CD14-positive monocyte (primary cell): ENCODE results near the gene CAMK1D. TPM values are rescaled to one million over a fixed set of nuclear protein-coding genes. Genes with fewer than 3 reads are reported as not detected.

Experiments used
- DNase-seq, 3 donors: peaks; one replicate each; pipeline ENCODE4 v3.0.0-alpha.2; 2011 to 2022
- H2AFZ ChIP-seq: 2 replicates; pipeline ENCODE4 v1.6.0; 2012; ENCODE audit warnings: mild to moderate bottlenecking, low read depth, low read length, inconsistent platforms; ENCODE audit not compliant: insufficient read depth, poor library complexity, severe bottlenecking
- H3K27ac ChIP-seq, 2 donors: 1 replicate in 1 of 2; 2 replicates in 1 of 2; pipeline ENCODE4 v1.5.1; 2012 to 2013; ENCODE audit warnings: low read length in 2 of 2, control low read depth in 1 of 2, inconsistent platforms in 1 of 2, low read depth in 1 of 2, mild to moderate bottlenecking in 1 of 2
- H3K27me3 ChIP-seq, 2 donors: one replicate each; pipeline versions ENCODE4 v1.6.0 to v1.6.1; 2011 to 2013; ENCODE audit warnings: low read length in 2 of 2; ENCODE audit not compliant: control insufficient read depth in 2 of 2, insufficient read depth in 2 of 2
- H3K36me3 ChIP-seq, 2 donors: replicated peaks in 1 of 2; 1 replicate in 1 of 2; 2 replicates in 1 of 2; pipeline versions ENCODE4 v1.5.1 to v1.6.1; 2012 to 2013; ENCODE audit warnings: low read length in 2 of 2, control low read depth in 1 of 2, inconsistent platforms in 1 of 2, mild to moderate bottlenecking in 1 of 2; ENCODE audit not compliant: insufficient read depth in 2 of 2, control insufficient read depth in 1 of 2
- H3K4me1 ChIP-seq, 2 donors: 1 replicate in 1 of 2; 2 replicates in 1 of 2; pipeline versions ENCODE4 v1.5.1 to v1.6.1; 2012 to 2013; ENCODE audit warnings: low read length in 2 of 2, control low read depth in 1 of 2, inconsistent platforms in 1 of 2, mild to moderate bottlenecking in 1 of 2, moderate library complexity in 1 of 2; ENCODE audit not compliant: insufficient read depth in 2 of 2, control insufficient read depth in 1 of 2
- H3K4me2 ChIP-seq: replicated peaks from 2 replicates; pipeline ENCODE3; 2012; ENCODE audit warnings: low read length, moderate library complexity, mild to moderate bottlenecking; ENCODE audit not compliant: poor library complexity, severe bottlenecking; ENCODE audit errors: extremely low read depth
- H3K4me3 ChIP-seq, 3 experiments: fragments of 200-600 bp in 1 of 3; sonication (generic) in 1 of 3; replicated peaks in 1 of 3; 1 replicate in 2 of 3; 2 replicates in 1 of 3; pipeline ENCODE4 v1.5.1; 2011 to 2013; ENCODE audit warnings: low read length in 3 of 3, mild to moderate bottlenecking in 3 of 3, control low read depth in 2 of 3, low read depth in 2 of 3, inconsistent platforms in 1 of 3, moderate library complexity in 1 of 3
- H3K79me2 ChIP-seq: 2 replicates; pipeline ENCODE4 v1.6.0; 2012; ENCODE audit warnings: mild to moderate bottlenecking, control low read depth, inconsistent platforms, low read length, moderate library complexity; ENCODE audit not compliant: insufficient read depth
- H3K9ac ChIP-seq: 2 replicates; pipeline ENCODE4 v1.6.0; 2017; ENCODE audit warnings: low read length, mild to moderate bottlenecking; ENCODE audit not compliant: insufficient read depth, poor library complexity, severe bottlenecking
- H3K9me3 ChIP-seq, 2 donors: replicated peaks in 1 of 2; 1 replicate in 1 of 2; 2 replicates in 1 of 2; pipeline versions ENCODE4 v1.5.1 to v1.6.1; 2012 to 2013; ENCODE audit warnings: low read length in 2 of 2, control low read depth in 1 of 2; ENCODE audit not compliant: control insufficient read depth in 1 of 2, insufficient read depth in 1 of 2
- H4K20me1 ChIP-seq: 2 replicates; pipeline ENCODE4 v1.6.0; 2012; ENCODE audit warnings: mild to moderate bottlenecking, low read length, control low read depth, moderate library complexity; ENCODE audit not compliant: insufficient read depth
- H3K27ac Mint-ChIP-seq, 7 donors: one replicate each; pipeline ENCODE4 v1.8.0; 2020; ENCODE audit warnings: mild to moderate bottlenecking in 7 of 7, mixed read lengths in 7 of 7, moderate library complexity in 6 of 7, inconsistent platforms in 2 of 7
- H3K27me3 Mint-ChIP-seq, 3 donors: one replicate each; pipeline ENCODE4 v1.8.0; 2021 to 2022; ENCODE audit warnings: low read depth in 3 of 3, mild to moderate bottlenecking in 3 of 3, mixed read lengths in 3 of 3, moderate library complexity in 3 of 3, inconsistent platforms in 1 of 3
- H3K36me3 Mint-ChIP-seq, 2 donors: one replicate each; pipeline ENCODE4 v1.8.0; 2020; ENCODE audit warnings: mixed read lengths in 2 of 2, inconsistent platforms in 1 of 2, mild to moderate bottlenecking in 1 of 2
- H3K4me1 Mint-ChIP-seq: one replicate; pipeline ENCODE4 v1.8.0; 2020; ENCODE audit warnings: mild to moderate bottlenecking, mixed read lengths
- H3K4me3 Mint-ChIP-seq, 2 donors: one replicate each; pipeline ENCODE4 v1.8.0; 2020; ENCODE audit warnings: mild to moderate bottlenecking in 2 of 2, mixed read lengths in 2 of 2, moderate library complexity in 1 of 2
- H3K9me3 Mint-ChIP-seq, 7 donors: one replicate each; pipeline ENCODE4 v1.8.0; 2020 to 2022; ENCODE audit warnings: mixed read lengths in 7 of 7, mild to moderate bottlenecking in 6 of 7, moderate library complexity in 6 of 7, inconsistent platforms in 2 of 7
- CTCF ChIP-seq: fragments of 200-600 bp; IDR thresholded peaks from one replicate; pipeline ENCODE4 v1.8.0; 2022; ENCODE audit warnings: antibody characterized with exemption, mild to moderate bottlenecking
- WGBS: methylation state at CpG from one replicate; pipeline ENCODE4 v1.1.5; 2013; ENCODE audit warnings: missing lambda C conversion rate; ENCODE audit not compliant: insufficient coverage; 5-methylcytosine and 5-hydroxymethylcytosine counted together
- intact Hi-C, 2 donors: fragments of 100-400 bp; cut with micrococcal nuclease; formaldehyde crosslinking; loops; one replicate each; pipeline versions ENCODE4 v1.15.0 to v1.15.1; 2023
- polyA plus RNA-seq, 3 donors: library from polyadenylated mRNA; depleted of rRNA in 1 of 3; unstranded in 2 of 3; stranded (reverse) in 1 of 3; fragments of 300-500 nt in 2 of 3; fragments of >200 nt in 1 of 3; fragmentation: Illumina TruSeq in 2 of 3; gene quantifications; 1 replicate in 2 of 3; 2 replicates in 1 of 3; pipeline ENCODE4 v1.2.3, GENCODE V29; 2012 to 2021

The CAMK1D gene
- polyA plus RNA-seq, 3 donors = 6.7 to 11.8 (median 7.1) TPM

DNA sequence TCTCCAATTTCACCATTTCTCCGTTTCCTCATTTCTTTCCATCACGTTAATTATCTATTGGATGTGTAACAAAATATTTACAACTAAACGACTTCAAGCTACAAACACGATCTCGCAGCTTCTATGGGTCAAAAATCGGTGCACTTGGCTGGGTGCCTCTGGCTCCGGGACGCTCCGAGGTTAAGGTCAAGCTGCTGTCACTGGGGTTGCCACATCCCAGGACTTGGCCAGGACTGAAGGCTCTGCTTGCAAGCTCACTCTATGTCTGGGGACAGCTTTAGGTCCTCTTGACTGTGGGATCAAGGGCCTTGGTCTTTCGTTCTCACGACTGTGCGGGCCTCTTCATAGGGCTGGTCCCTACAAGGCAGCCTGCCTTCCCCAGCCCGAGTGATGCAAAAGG is 492.5 kb downstream of the CAMK1D start:
- H3K4me3 Mint-ChIP-seq = no peak overlapping the region
- Histone ChIP-seq H3K9me3 (no peaks in the 10 kb centered on the region), H3K79me2 (no peaks in the 10 kb centered on the region), H3K4me3 (no peak overlapping the region), H3K9ac (no peak overlapping the region), H3K27me3 (no peaks in the 10 kb centered on the region), H3K36me3 (no peaks in the 10 kb centered on the region), H3K4me1 (no peaks in the 10 kb centered on the region), H4K20me1 (no peaks in the 10 kb centered on the region), H3K27ac (no peak overlapping the region), H3K4me2 (no peak overlapping the region), H2AFZ (no peak overlapping the region)
- peaks cover 3 to 5% (median 4%) of the 10 kb centered on the region in 3 donors for H3K27me3 Mint-ChIP-seq
- WGBS = 95% methylated on average over 7 of the region's 13 CpGs
- no peaks in the 10 kb centered on the region for H3K4me1 Mint-ChIP-seq
- no peaks in the 10 kb centered on the region for H3K9me3 Mint-ChIP-seq
- intact Hi-C loops = no loop called here
- no peak for DNase-seq
- H3K36me3 Mint-ChIP-seq = no peaks in the 10 kb centered on the region
- TF ChIP-seq CTCF = no peak
- H3K27ac Mint-ChIP-seq = no peak overlapping the region

DNA sequence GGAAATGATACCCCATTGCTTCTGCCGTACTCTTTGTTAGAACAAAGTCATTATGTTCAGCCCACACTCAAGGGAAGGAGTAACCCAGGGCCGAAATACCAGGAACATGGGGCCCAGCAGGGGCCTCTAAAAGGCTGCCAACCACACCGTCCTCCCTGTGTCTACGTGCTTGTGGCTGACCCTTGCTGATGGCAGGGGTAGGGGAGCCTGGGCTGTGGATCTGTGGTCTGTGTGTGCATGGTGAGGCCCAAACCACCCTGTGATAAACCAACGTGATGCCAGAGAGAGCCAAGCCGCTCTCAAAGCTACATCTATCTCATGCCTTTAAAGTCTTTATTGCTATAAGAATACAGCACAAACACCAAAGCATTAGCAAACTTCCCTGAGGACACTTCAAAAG is 493.0 kb downstream of the CAMK1D start:
- Mint-ChIP-seq H3K36me3 (no peaks in the 10 kb centered on the region), H3K4me3 (no peak overlapping the region), H3K4me1 (no peaks in the 10 kb centered on the region), H3K27me3 (peaks cover 3 to 5% (median 4%) of the 10 kb centered on the region in 3 donors), H3K9me3 (peaks cover 0 to 1% (median 0%) of the 10 kb centered on the region in 7 donors), H3K27ac (no peak overlapping the region)
- H4K20me1 ChIP-seq = no peaks in the 10 kb centered on the region
- no peaks in the 10 kb centered on the region for H3K9me3 ChIP-seq
- WGBS = 93% methylated on average over 2 of the region's 6 CpGs
- DNase-seq = no peak
- no peak overlapping the region for H2AFZ ChIP-seq
- no peaks in the 10 kb centered on the region for H3K27me3 ChIP-seq
- H3K79me2 ChIP-seq = no peaks in the 10 kb centered on the region
- H3K4me2 ChIP-seq = no peak overlapping the region
- H3K36me3 ChIP-seq = no peaks in the 10 kb centered on the region
- no peak overlapping the region for H3K4me3 ChIP-seq
- H3K27ac ChIP-seq = no peak overlapping the region
- no peak overlapping the region for H3K9ac ChIP-seq
- intact Hi-C loops = no loop called here
- no peaks in the 10 kb centered on the region for H3K4me1 ChIP-seq
- TF ChIP-seq CTCF = no peak
